SJCRH30 (cell line): ENCODE results near the gene UAP1L1. TPM values are rescaled to one million over a fixed set of nuclear protein-coding genes. Genes with fewer than 3 reads are reported as not detected.
A peak's percentile ranks its signal among the peaks of the same experiment; 100 is the strongest.

Experiments used
- DNase-seq, 2 experiments: peaks; one replicate each; pipeline ENCODE4 v3.0.0-alpha.2; 2015 to 2020
- H3K27ac ChIP-seq: fragments of 250-450 bp; sonication (Bioruptor Pico); 2 replicates; pipeline ENCODE4 v1.5.1; 2020; ENCODE audit warnings: mild to moderate bottlenecking, moderate library complexity
- H3K27me3 ChIP-seq: fragments of 250-450 bp; sonication (Bioruptor Pico); 2 replicates; pipeline ENCODE4 v1.5.1; 2020; ENCODE audit warnings: mild to moderate bottlenecking, moderate library complexity
- H3K36me3 ChIP-seq: fragments of 250-450 bp; sonication (Bioruptor Pico); 2 replicates; pipeline ENCODE4 v1.5.1; 2020; ENCODE audit warnings: mild to moderate bottlenecking, moderate library complexity
- H3K4me1 ChIP-seq: fragments of 250-450 bp; sonication (Bioruptor Pico); 2 replicates; pipeline ENCODE4 v1.5.1; 2020; ENCODE audit warnings: mild to moderate bottlenecking, moderate library complexity
- H3K4me3 ChIP-seq: fragments of 250-450 bp; sonication (Bioruptor Pico); 2 replicates; pipeline ENCODE4 v1.5.1; 2020; ENCODE audit warnings: mild to moderate bottlenecking, moderate library complexity
- H3K9me3 ChIP-seq: fragments of 250-450 bp; sonication (Bioruptor Pico); replicated peaks from 2 replicates; pipeline ENCODE4 v1.5.1; 2020; ENCODE audit warnings: mild to moderate bottlenecking, moderate library complexity
- total RNA-seq: library from RNA; depleted of rRNA; stranded (reverse); fragments of >200 nt; shearing (Covaris generic); gene quantifications from 2 replicates; pipeline ENCODE4 v1.2.3, GENCODE V29; 2014

UAP1L1 gene
- total RNA-seq, 1 experiment from 2014 or later: 13.8 TPM

- H3K27me3 ChIP-seq: no peaks in the 10 kb centered on the region
- peak within 1 kb of the TSS; percentile 74 for H3K27ac ChIP-seq
- H3K36me3 ChIP-seq: no peaks in the 10 kb centered on the region
- peak within 1 kb of the TSS; percentile 77 for H3K4me3 ChIP-seq
- no peaks in the 10 kb centered on the region for H3K9me3 ChIP-seq
- DNase-seq: peak; percentile 99 to 100
- H3K4me1 ChIP-seq: peaks cover 24% of the 10 kb centered on the region
Observed at GRCh38 chr9:137086531-137087408, 9.5 kb downstream of the UAP1L1 start, which contains the start of gene MAN1B1. Gene MAN1B1, plus strand, starts transcription at chr9:137086985. Its CDS starts 15 bp downstream, at chr9:137087000.

DNA sequence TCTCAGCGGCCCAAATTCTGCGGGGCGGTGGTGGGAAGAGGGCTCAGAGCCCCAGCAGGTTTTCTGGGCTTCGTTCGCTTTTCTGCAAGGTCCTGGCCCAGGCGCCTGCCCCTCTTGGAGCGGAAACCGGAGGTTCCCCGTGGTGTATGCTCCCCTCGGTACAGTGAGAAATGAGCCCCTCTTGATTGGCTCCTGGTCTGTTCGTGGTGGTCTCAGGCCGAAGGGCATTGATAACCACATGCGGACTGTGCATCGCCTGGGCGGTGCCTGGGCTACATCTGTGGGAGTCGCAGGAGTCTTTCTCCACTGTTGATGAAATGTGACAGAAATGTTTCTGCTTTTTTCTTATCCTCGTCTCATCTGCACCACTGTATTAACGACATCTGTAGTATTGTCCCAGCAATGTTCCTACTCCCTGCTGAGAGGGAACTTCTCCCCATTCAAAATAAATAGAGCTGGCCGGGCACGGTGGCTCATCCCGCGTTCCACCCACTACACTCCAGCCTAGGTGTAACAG is 10.2 kb downstream of the UAP1L1 start:
- H3K9me3 ChIP-seq: no peaks in the 10 kb centered on the region
- no peaks in the 10 kb centered on the region for H3K27me3 ChIP-seq
- DNase-seq: no peak
- peak overlapping the region; percentile 27; the same call in 1 of the 2 replicates for H3K27ac ChIP-seq
- H3K36me3 ChIP-seq: no peaks in the 10 kb centered on the region
- peaks cover 24% of the 10 kb centered on the region for H3K4me1 ChIP-seq
- H3K4me3 ChIP-seq: peak overlapping the region; percentile 77

DNA sequence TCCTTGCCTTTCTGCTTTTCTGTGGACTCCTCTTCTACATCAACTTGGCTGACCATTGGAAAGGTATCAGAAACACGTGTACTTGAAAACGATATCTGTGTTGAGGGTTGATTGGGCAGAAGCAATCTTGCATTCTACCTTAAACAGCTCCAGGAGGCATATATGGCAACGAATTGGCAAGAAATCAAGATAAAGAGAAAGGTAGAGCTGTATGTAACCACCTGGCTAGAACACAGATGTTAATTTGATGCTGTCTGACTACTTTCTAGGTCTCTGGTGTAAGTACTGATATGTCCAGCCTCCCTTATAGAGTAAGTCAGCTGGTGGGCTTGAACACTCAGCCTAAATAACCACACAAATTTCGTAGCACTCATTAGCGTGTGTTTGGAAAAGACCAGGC is 10.8 kb downstream of the UAP1L1 start:
- Histone ChIP-seq H3K4me3 (no peak overlapping the region), H3K9me3 (no peaks in the 10 kb centered on the region), H3K4me1 (peaks cover 19% of the 10 kb centered on the region), H3K27ac (no peak overlapping the region), H3K27me3 (no peaks in the 10 kb centered on the region), H3K36me3 (no peaks in the 10 kb centered on the region)
- DNase-seq: no peak

- H3K4me3 ChIP-seq: no peak overlapping the region
- no peaks in the 10 kb centered on the region for H3K27me3 ChIP-seq
- H3K9me3 ChIP-seq: no peaks in the 10 kb centered on the region
- no peak overlapping the region for H3K27ac ChIP-seq
- no peaks in the 10 kb centered on the region; the same call in 1 of the 2 replicates for H3K36me3 ChIP-seq
- no peak for DNase-seq
- H3K4me1 ChIP-seq: peaks cover 8% of the 10 kb centered on the region; the same call in 1 of the 2 replicates
Observed at GRCh38 chr9:137089232-137089947, 12.1 kb downstream of the UAP1L1 start.

DNA sequence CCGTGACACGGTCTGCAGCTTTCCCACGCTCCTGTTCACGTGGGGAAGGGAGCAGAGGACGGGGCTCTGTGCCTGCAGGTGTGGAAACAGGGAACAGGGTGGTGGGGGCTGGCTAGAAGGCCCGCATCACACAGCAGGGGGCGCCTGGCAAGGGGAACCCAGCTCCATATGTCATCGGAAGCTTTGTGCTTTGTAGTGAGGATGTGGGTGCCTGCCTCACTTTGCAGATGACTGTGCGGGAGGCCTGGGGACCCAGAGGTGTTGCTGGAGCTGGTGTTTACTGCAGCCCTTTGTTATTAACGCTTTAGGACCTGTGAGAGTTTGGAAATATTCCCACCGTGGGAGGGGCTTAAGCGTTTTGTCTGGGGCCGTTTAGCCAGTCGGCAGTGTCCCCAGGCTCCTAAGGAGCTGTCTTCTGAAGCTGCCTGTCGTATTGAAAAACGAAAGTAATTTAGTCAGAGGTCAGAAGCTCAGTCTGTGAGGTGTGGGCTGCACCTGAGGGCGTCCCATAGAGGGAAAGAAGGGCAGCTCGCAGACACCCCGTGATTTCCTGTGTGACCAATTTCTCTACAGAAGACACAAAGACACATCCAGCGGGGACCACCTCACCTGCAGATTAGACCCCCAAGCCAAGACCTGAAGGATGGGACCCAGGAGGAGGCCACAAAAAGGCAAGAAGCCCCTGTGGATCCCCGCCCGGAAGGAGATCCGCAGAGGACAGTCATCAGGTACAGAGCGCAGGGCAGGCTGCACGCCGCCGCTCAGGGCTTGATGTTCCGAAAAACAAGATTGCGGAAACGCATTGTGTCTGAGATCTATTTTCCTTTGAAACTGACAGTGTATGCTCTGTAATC is 18.6 kb downstream of the UAP1L1 start:
- Histone ChIP-seq H3K4me3 (no peak overlapping the region), H3K9me3 (no peaks in the 10 kb centered on the region), H3K4me1 (no peaks in the 10 kb centered on the region), H3K27me3 (no peaks in the 10 kb centered on the region), H3K27ac (no peak overlapping the region), H3K36me3 (peaks cover 30% of the 10 kb centered on the region)
- DNase-seq: no peak

GRCh38 chr9:137096785-137097546 is 19.6 kb downstream of the UAP1L1 start:
- H3K9me3 ChIP-seq: 0 out of 2 replicates have a peak, but pooled peaks cover 2% of the 10 kb centered on the region
- no peaks in the 10 kb centered on the region for H3K4me1 ChIP-seq
- no peaks in the 10 kb centered on the region for H3K27me3 ChIP-seq
- no peak overlapping the region for H3K4me3 ChIP-seq
- DNase-seq: no peak
- H3K36me3 ChIP-seq: peaks cover 41% of the 10 kb centered on the region
- H3K27ac ChIP-seq: no peak overlapping the region

GRCh38 chr9:137097761-137098462 is 20.6 kb downstream of the UAP1L1 start:
- Histone ChIP-seq H3K27me3 (no peaks in the 10 kb centered on the region), H3K36me3 (peaks cover 42% of the 10 kb centered on the region), H3K9me3 (0 out of 2 replicates have a peak, but pooled peaks cover 2% of the 10 kb centered on the region), H3K27ac (no peak overlapping the region), H3K4me1 (no peaks in the 10 kb centered on the region), H3K4me3 (no peak overlapping the region)
- DNase-seq: no peak

GRCh38 chr9:137099231-137099630 is 21.9 kb downstream of the UAP1L1 start:
- H3K36me3 ChIP-seq: peaks cover 49% of the 10 kb centered on the region

DNA sequence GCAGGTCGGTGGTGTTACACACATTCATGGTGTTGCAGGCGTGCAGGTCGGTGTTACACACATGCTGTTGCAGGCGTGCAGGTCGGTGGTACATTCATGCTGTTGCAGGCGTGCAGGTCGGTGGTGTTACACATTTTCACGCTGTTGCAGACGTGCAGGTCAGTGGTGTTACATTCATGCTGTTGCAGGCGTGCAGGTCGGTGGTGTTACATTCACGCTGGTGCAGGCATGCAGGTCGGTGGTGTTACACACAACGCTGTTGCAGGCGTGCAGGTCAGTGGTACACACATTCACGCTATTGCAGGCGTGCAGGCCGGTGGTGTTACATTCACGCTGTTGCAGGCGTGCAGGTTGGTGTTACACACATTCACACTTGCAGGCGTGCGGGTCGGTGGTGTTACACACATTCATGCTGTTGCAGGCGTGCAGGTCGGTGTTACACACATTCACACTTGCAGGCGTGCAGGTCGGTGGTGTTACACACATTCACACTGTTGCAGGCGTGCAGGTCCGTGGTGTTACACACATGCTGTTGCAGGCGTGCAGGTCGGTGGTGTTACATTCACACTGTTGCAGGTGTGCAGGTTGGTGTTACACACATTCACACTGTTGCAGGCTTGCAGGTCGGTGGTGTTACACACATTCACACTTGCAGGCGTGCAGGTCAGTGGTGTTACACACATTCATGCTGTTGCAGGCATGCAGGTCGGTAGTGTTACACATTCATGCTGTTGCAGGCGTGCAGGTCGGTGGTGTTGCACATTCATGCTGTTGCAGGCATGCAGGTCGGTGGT is 26.1 kb downstream of the UAP1L1 start:
- H3K27ac ChIP-seq: no peak overlapping the region
- DNase-seq: no peak
- H3K4me3 ChIP-seq: no peak overlapping the region
- H3K4me1 ChIP-seq: no peaks in the 10 kb centered on the region
- H3K36me3 ChIP-seq: peaks cover 67% of the 10 kb centered on the region
- H3K9me3 ChIP-seq: 0 out of 2 replicates have a peak, but pooled peaks cover 2% of the 10 kb centered on the region
- H3K27me3 ChIP-seq: no peaks in the 10 kb centered on the region

More at GRCh38 chr9:137099231-137099630, 21.9 kb downstream of the UAP1L1 start:
- no peaks in the 10 kb centered on the region for H3K27me3 ChIP-seq
- 0 out of 2 replicates have a peak, but pooled peaks cover 2% of the 10 kb centered on the region for H3K9me3 ChIP-seq
- no peaks in the 10 kb centered on the region for H3K4me1 ChIP-seq
- H3K4me3 ChIP-seq: no peak overlapping the region
- H3K27ac ChIP-seq: no peak overlapping the region
- no peak for DNase-seq

GRCh38 chr9:137105814-137106661 is 28.7 kb downstream of the UAP1L1 start:
- DNase-seq: no peak
- peaks cover 63% of the 10 kb centered on the region for H3K36me3 ChIP-seq
- no peaks in the 10 kb centered on the region for H3K4me1 ChIP-seq
- H3K9me3 ChIP-seq: 0 out of 2 replicates have a peak, but pooled peaks cover 2% of the 10 kb centered on the region
- H3K4me3 ChIP-seq: no peak overlapping the region
- H3K27me3 ChIP-seq: no peaks in the 10 kb centered on the region
- H3K27ac ChIP-seq: no peak overlapping the region

- Histone ChIP-seq H3K4me1 (no peaks in the 10 kb centered on the region), H3K9me3 (no peaks in the 10 kb centered on the region), H3K27ac (no peak overlapping the region), H3K36me3 (peaks cover 56% of the 10 kb centered on the region), H3K4me3 (no peak overlapping the region), H3K27me3 (no peaks in the 10 kb centered on the region)
- DNase-seq: no peak
Observed at GRCh38 chr9:137106662-137107250, 29.4 kb downstream of the UAP1L1 start.
